ENCODE measurements around the gene FBXO10.

The FBXO10 gene

DNA sequence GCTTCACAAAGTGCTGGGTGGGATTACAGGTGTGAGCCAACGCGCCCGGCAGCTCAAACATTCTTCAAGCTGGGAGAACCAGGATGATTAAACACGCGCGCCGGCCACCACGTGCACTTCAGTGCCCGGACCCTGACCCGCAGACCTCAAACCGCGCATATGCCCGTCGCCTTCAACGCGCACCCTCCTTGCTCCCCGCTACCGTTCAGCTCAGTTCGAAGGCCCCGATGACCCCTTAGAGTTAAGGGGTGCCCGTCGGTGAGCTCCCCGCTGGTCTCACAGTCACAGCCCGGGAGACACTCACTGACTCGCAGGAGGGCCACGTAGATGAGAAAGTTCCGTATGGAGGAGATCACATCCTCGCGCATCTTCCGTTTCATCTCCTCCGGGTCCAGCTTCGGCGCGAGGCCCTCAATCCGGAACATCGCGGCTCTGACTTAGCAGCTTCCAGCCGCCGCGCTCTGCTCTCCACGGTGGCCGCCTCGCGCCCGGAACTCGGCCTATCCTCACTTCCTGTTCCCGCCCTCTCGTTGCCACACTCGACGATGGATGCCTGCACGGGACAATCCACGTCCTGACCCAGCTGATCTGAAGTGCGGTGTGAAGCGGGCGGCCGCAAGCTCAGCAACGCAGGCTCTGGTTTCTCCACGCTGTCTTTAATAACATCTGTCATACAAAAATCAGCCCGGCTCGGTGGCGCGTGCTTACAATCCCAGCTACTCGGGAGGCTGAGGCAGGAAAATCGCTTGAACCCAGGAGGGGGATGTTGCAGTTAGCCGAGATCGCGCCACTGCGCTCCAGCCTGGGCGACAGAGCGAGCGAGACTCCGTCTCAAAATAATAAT, 16.1 kb upstream of the FBXO10 start, which contains the start of gene TOMM5:
TOMM5 (minus strand) TSS at position 490 of the 844 bp plus-strand sequence; CDS start at position 425, 65 bp downstream.
- peak; percentile 92 for DNase-seq

DNA sequence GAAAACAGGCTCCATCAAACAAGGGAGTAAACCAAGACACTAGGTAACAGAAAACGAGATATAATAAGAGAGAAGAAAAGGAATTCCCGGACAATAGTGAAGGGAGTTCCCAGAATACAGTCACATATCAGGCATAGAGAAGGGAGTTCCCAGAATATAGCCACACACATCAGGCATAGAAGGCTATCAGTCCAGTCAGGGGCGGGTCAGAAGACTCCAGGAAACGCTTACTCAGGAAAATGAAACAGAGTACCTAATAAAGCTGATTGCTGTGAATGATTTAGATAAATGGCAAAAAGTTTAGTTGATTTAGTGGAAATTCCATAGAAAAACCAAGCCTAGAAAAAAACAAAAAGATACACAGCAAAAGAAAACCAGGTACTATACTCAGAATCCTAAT, 11.3 kb upstream of the FBXO10 start:
- no peak for DNase-seq

DNA sequence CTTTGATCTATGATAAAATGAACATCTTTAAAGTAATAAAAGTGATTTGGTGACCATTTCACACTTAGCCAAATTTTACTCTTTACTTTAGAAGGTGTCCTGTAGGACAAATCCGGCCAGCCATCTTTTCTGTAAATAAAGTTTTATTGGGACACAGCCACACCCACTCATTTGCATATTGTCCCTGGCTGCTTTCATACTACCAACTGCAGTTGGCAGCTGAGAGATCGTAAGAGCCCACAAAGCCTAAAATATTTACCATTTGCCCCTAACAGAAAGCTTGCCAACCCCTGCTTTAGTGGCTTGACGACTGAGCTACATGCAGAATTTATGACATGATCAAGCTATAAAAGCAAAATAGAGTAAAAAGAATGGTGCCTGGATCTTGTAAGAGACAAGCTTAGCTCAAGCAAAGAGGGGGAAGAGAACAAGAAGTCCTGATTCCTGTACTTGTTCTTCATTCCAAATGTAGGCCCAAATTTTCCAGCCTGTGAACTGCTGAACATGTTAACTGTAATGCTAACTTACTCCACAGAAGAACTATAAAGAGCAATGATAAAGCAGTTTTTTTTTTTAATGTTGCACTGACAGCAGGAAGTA, 7.4 kb upstream of the FBXO10 start:
- no peak for DNase-seq

DNA sequence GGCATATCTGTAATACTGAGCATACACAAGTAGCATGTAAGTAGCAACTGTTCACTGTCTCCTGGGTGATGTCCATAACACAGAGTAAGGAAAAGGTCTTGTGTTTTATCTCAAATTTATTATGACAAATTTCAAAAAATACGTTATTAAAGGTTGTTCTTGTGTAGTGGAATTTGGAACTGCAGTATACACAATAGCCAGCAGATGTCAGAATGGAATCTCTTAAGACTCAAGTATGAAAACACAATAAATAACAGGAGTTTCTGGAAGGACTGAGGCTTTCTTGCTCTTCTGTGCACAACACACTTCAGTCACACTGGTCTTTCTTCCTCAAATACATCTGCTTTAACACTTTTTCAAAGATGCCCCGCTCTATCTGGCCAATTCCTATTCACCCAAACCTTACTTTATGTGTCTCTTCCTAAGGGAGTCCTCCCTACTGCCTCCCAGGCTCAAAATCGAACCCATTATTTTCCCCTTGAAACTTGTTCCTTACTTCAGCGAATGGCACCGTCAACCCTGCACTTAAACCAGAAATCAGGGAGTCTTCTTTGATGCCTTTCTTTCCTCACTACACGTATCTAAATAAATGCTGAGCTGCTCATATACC, 6.5 kb upstream of the FBXO10 start:
- DNase-seq: peak; percentile 48

DNA sequence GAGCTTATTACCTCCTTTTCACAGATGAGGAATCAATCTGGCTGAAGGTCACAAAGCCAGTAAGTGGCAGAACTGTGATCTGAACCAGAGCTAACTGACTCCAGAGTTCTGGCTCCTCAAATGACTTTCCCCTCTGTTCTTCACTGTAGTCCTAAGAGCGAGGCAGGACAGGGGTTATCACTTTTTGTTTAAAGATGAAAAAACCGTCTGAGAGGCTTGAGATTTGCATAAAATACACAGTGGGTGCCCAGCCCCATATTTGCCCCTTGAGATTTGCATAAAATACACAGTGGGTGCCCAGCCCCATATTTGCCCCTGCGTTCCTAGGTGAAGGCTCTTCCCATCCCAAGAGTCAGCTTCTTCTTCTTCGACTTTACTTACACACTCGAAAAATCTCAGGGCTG, 667 bp downstream of the FBXO10 start:
- DNase-seq: no peak

DNA sequence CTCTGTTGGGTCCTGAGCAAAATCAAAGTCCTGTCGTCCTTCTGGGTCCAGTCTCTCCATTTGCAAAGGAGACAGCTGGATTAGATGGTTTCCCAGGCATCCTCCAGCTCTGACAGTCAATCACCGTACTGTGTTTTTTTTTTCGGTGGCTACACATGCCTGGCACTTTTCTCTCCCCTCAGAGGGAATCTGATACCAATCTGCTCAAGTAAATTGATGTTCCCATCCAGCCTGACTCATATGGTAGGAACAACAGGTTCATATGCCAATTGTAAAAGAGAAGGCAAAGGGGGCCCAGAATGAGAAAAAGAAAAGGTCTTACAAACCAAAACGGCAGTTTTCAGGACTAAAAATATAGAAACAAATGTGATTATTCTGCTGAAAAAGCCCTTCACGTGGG, 1.2 kb downstream of the FBXO10 start:
- DNase-seq: no peak

DNA sequence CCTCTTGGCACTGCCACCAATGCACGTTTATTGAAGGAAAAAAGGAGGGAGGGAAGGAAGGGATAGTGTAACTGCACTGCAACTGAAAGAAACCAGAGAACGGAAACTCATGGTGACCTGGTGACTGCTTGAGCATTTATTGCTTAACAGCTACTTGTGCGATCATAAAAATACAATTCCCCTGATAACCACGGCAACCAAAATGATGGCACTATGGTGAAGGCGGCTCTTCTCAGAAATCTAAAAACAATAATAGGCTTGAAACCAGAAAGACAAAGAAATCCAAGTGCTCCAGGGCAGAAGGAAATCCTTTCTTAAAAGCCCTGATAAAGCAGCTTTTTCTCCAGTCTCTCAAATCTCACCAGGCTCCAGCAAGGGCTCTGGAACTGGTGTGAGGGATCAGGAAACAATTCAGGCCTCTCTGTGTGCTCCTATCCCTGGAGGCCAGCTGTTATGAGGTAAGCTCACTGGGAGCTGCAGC, 1.9 kb downstream of the FBXO10 start:
- peak; percentile 35 for DNase-seq

DNA sequence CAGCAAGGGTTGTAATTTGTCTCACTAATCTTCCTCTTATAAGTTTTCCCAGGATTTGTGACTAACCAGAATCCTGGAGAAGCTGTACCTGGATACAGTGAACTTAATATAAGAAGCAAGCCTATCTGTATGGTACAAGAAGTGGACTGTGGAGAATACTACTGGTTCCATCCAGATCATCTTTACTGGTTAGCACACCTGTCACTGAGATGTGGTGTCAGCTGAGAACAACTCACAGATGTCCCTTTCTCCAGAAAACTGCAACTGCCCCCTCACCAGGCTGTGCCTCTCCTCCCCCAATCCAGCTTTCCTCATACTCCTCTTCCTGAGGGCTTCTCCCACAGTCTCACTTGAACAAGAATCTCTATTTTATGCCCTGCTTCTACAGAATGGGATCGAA, 4.9 kb downstream of the FBXO10 start:
- DNase-seq: no peak

DNA sequence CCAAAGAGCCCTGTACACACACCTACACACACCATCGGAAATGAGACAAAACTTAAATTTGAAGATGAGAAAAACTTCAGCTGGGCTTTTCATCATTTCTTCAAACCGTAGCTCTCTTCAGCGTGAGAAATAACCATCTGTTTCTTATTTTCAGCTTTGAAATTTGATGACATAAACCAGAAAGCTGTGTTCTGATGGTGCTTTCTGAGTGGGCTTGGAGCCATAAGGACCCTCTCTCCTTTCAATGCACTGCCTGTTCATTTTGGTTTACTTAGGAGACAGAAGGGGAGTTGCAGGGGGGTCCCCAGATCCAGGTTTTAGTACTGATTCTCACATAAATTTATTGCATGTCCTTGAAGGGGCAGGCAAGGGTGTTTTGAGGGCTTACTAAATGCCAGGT, 9.5 kb downstream of the FBXO10 start:
- peak; percentile 10 for DNase-seq

DNA sequence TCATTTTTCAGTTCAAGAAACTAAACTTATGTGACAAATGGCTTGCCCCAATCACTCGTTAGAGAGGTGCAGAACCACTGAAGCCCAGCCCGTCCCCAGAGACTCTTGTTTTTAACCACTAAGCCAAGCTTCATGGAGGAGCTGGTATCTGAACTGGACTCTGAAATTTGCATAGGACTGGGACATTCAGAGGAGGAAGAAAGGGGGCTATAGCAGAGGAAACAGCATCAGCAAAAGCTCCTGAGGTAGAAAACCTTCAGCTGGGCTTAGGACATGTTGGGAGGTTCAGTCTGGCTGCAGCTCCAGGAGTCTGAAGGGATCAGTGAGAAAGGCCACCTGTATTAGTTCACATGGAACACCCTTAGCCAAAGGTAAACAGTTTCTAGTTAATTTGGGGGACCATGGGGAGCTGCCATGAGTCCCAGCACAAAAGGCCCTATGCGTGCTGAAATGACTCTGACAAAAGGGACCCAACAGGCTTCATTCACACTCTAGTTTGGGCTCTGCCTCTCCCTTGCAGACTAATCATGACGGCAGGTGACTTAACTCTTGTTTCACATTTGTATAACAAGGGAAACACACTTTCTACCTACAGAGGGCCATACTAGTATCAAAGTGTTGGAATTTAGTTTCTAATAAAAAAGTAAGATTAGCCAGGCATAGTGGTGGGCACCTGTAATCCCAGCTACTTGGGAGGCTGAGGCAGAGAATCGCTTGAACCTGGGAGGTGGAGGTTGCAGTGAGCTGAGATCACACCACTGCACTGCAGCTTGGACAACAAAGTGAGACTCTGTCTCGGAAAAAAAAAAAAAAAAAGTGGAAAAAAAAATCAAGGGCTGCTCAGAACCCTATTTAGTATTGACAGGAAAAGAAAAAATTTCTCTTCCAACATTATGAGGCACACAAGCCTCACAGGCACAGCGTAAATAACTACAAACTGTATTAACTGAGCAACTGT, 10.2 kb downstream of the FBXO10 start:
- DNase-seq: no peak

DNA sequence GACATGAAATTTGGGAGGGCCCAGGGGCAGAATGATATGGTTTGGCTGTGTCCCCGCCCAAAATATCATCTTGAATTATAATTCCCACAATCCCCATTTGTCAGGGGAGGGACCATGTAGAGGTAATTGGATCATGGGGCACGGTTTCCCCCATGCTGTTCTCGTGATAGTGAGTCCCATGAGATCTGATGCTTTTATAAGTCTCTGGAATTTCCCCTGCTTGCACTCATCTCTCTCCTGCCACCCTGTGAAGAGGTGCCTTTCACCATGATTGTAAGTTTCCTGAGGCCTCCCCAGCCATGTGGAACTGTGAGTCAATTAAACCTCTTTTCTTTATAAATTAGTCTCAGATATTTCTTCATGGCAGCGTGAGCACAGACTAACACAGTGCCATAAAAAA, 11.3 kb downstream of the FBXO10 start:
- DNase-seq: no peak

DNA sequence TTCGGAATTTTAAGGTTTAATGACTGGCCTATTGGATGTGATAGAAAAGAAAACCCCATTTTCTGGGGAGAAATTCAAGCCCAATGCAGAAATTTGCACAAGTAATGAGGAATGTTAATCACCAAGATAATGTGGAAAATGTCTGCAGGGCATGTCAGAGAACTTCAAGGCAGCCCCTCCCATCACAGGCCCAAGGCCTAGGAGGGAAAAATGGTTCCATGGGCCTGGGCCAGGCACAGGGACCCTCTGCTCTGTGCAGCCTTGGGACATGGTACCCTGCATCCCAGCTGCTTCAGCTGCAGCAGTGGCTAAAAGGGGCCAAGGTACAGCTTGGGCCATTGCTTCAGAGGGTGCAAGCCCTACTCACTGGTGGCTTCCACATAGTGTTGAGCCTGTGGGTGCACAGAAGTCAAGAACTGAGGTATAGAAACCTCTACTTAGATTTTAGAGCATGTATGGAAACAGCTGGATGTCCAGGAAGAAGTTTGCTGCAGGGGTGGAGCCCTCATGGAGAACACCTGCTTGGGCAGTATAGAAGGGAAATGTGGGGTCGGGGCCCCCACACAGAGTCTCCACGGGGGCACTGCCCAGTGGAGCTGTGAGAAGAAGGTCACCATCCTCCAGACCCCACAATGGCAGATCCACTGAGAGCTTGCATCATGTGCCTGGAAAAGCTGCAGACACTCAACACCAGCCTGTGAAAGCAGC, 12.2 kb downstream of the FBXO10 start:
- no peak for DNase-seq

DNA sequence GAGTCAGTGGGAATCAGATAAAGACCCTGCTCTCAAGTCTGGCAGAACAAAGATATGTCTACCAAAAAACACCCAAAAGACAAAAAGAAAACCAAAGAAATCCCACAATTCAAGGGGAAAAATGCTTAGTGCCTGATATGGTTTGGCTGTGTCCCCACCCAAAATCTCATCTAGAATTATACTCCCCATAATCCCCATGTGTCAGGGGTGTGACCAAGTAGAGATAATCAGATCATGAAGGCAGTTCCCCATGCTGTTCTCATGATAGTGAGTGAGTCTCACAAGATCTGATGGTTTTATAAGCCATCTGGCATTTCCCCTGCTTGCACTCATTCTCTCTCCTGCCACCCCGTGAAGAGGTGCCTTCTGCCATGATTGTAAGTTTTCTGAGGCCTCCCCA, 13.4 kb downstream of the FBXO10 start:
- no peak for DNase-seq

DNA sequence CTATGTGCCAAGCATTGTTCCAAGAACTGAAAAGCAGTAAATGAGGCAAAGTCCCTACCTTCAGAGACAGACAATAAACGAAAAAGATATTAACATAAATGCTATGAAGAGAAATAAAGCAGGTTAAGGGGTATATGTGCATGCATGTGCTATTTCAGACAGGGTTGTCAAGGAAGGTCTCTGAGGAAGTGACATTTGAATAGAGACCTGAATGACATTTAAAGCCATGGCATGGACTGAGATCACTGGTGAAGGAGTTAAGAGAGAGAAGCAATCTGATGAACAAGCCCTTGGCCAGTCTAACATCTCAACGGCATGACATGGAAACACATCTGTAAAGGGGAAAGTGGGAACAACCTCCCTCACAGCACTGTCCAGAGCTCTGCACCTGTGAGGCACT, 14.5 kb downstream of the FBXO10 start:
- DNase-seq: no peak

DNA sequence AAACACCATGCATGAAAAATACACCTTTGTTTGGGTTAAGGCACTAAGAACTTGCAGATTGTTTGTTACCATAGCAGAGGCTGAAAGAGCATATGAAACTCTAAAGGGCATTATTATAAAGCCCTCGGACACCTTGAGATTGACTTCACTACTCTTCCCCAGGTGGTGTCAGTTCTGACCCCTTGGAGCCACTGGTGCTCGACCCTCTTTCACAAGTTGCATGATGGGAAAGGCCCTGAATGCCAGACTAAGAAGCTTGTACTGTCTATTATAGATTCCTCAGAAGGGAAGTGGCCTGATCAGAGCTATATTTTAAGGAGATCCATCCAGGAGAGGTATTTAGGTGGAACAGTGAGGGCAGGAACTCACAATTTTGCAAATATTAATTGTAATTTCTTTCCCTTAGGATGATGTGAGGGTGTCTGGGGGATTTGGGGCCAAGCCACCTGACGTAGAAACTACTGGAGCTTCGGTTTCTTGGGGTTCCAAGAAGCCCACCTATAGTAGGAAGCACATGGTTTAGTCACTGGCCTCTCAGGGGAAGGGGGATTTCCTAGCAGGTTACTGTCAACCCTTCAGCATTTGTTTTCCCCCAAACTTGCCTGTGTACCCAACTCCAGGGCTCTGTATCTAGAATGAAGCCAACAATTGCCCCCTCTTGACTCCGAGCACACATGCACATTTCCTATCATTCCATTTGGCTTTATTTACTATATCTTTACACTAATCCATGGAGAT, 16.2 kb downstream of the FBXO10 start:
- no peak for DNase-seq

DNA sequence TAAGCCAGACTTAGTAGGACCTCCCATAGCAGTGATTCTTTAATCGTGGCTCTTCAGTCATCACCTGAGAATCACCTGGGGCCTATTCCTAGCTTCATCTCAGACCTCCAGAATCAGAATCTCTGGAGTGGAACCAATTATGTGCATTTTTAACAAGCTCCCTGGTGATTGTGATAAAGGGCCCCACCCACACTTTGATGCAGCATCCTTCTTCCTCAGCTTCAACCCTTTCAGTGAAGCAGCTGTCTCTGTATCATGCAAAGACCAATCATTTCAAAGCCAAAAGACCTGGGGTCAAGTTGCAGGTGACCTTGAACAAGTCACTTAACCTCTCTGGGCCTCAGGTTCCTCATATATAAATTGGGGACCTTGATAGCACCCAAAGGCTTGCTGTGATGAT, 17.1 kb downstream of the FBXO10 start:
- no peak for DNase-seq

DNA sequence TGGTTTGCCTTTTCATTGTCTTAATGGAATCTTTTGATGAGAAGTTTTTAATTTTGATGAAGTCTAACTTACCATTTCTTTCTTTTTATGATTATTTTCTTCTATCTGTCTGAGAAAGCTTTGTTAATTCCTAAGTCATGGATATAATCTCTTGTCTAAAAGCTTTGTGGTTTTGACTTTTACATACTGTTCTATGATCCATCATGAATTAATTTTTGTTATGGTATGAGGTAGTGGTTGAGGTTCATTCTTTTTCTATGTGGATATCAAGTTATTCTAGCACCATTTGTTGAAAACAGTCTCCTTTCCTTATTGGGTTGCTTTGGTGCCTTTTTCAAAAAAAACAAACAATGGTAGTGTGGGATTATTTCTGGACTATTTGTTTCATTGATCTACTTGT, 20.4 kb downstream of the FBXO10 start:
- DNase-seq: peak; percentile 38

DNA sequence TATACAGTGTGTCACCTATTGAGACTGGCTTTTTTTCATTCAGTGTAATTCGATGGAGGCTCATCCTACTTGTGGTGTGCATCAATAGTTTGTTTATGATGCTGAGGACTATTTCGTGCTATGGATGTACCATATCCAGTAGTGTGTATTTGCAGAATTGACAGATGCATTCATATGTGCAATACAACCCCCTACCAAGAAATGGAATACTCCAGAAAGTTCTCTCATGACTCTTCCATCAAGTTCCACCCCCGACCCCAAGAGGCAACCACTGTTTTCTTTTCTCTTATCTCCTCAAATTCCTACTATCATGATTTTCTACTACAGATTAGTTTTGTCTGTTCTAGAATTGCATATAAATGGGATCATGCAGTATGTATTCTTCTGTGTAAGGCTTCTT, 21.9 kb downstream of the FBXO10 start:
- DNase-seq: no peak

DNA sequence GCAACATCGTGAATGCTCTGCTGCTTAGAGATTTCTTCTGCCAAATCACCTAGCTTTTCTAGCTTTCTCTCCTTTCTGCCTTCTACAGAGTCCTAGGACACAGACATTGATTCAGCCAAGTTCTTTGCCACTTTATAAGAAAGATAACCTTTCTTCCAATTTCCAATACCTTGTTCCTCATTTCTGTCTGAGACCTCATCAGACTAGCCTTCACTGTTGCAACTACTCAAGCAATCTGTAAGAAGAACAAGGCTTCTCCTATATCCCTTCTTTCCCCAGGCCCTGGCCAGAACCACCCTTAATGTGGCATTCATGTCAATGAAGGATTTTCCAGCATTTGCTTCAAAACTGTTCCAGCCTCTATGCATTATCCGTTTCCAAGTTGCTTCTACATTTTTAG, 24.3 kb downstream of the FBXO10 start:
- DNase-seq: no peak

DNA sequence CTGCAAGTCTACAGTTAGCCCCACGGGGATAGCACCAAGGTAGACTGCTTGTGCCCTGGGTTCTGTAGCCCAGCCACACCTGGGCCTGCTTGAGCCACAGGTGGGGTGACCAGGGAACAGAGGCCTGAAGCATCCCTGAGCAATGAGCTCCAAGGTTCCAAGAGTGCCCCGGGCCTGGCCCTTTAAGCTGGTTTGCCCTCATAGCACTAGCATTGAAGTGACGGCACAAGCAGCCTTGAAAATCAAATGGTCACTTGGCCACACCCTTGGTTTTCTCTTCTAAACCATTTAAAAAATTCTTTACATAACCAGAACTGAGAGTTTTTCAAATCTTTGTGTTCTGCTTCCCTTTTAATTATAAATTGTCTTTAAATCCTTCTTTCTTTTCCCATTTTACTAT, 24.7 kb downstream of the FBXO10 start:
- DNase-seq: no peak

DNA sequence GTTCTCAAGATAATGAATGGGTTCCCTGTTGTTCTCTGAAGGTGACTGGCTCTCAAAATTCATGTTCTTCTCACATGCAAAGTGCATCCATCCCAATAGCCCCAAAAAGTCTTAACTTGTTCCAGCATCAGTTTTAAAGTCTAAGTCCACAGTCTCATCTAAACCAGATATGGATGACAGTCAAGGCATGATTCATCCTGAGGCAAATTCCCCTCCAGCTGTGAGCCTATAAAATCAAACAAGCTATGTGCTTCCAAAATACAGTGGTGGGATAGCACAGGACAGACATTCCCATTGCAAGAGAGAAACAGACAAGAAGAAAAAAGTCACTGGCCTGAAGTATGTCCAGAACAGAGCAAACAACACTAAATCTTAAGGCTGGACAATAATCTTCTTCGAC, 25.4 kb downstream of the FBXO10 start:
- peak; percentile 50 for DNase-seq

Data from fibroblast of skin of right quadriceps (primary cell).